Measurements from ENCODE around the gene IFT43. TPM values are rescaled to one million over a fixed set of nuclear protein-coding genes. Genes with fewer than 3 reads are reported as not detected.

Gene IFT43
- total RNA-seq, 1 experiment from 2014 or later = 18.6 TPM

DNA sequence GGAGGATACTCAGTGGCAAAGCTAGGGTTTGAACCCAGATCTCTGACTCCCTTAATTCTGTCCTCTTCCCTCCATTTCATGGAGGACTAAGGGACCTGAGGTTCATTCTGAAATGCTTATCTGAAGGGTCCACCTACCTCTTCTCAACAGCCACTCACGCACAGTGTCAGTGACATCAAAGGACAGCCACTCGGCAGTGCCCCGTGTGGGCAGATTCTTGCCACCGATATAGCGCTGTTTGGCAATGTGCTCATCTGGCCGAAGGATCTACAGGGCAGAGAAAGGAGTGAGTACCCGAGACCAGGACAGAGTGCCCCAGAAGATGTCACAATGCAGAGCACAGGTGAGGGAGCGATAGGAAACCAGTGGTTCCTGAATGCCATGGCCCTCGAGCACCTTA lies 14.6 kb upstream of the IFT43 start:
- no peaks in the 10 kb centered on the region for H3K36me3 Mint-ChIP-seq (ENCODE audit: insufficient read depth in 1 of 3, low read depth in 3 of 3)
- no peak overlapping the region for H2AFZ ChIP-seq (ENCODE audit: low read length)
- H3K4me1 ChIP-seq (ENCODE audit: insufficient read depth, low read length) = peaks cover 5% of the 10 kb centered on the region; the same call in 1 of the 2 replicates
- no peak overlapping the region for H3K9ac ChIP-seq (ENCODE audit: extremely low read depth, insufficient read length, low read length)
- no peak overlapping the region for H3K14ac ChIP-seq (ENCODE audit: insufficient read depth, low read length)
- H3K4me2 ChIP-seq (ENCODE audit: insufficient read depth, insufficient read length, low read length) = no peak overlapping the region
- no peak overlapping the region for H3K18ac ChIP-seq (ENCODE audit: insufficient read length, low read depth, low read length)
- H3T11ph ChIP-seq (ENCODE audit: low read length) = no peak overlapping the region
- H3K79me1 ChIP-seq (ENCODE audit: insufficient read depth, low read depth, low read length, poor library complexity, severe bottlenecking) = no peaks in the 10 kb centered on the region
- H3K27me3 Mint-ChIP-seq (ENCODE audit: low read depth) = no peaks in the 10 kb centered on the region
- H3K23me2 ChIP-seq (ENCODE audit: insufficient read length, low read depth, low read length, poor library complexity, severe bottlenecking) = no peaks in the 10 kb centered on the region
- no peak overlapping the region for H3K23ac ChIP-seq (ENCODE audit: insufficient read length, low read depth, low read length)
- no peak overlapping the region for H2BK20ac ChIP-seq (ENCODE audit: low read depth, low read length, poor library complexity, severe bottlenecking)
- WGBS (ENCODE audit: extremely low coverage, insufficient read length, low lambda C conversion rate) = no CpG with 5 or more reads among the region's 9 CpGs
- H3K9me3 ChIP-seq (ENCODE audit: control insufficient read depth, low read depth, low read length) = no peaks in the 10 kb centered on the region
- no peak overlapping the region for H2BK12ac ChIP-seq (ENCODE audit: insufficient read length, low read depth, low read length)
- H4K5ac ChIP-seq (ENCODE audit: insufficient read length, low read depth, low read length) = no peak overlapping the region
- no peak for DNase-seq
- no peak overlapping the region for H2BK120ac ChIP-seq (ENCODE audit: low read depth, low read length, poor library complexity, severe bottlenecking)
- no peak overlapping the region for H2AK5ac ChIP-seq (ENCODE audit: insufficient read length, low read length)
- no peaks in the 10 kb centered on the region for H4K20me1 ChIP-seq (ENCODE audit: control insufficient read depth, insufficient read depth, insufficient read length)
- H3K9me3 Mint-ChIP-seq = no peaks in the 10 kb centered on the region
- H2BK15ac ChIP-seq (ENCODE audit: low read depth, low read length) = no peak overlapping the region
- no peak overlapping the region for H3K4ac ChIP-seq (ENCODE audit: low read depth, low read length)
- H3K79me2 ChIP-seq (ENCODE audit: insufficient read depth, low read length) = no peaks in the 10 kb centered on the region
- peak; percentile 32; the same call in 1 of the 3 replicates for TF ChIP-seq CTCF (conservative IDR thresholded peaks at IDR 0.05)
- no peak overlapping the region for H4K8ac ChIP-seq (replicated peaks; ENCODE audit: insufficient read length, low read depth, low read length)
- H3K4me3 Mint-ChIP-seq = no peak overlapping the region
- H3K27me3 ChIP-seq (ENCODE audit: insufficient read depth, low read length) = no peaks in the 10 kb centered on the region
- H3K27ac Mint-ChIP-seq = no peak overlapping the region
- peaks cover 7 to 11% of the 10 kb centered on the region in 2 experiments for H3K4me1 Mint-ChIP-seq
- no peak overlapping the region for H4K91ac ChIP-seq (ENCODE audit: insufficient read length, low read depth, low read length)
- H3K27ac ChIP-seq (ENCODE audit: insufficient read length, low read depth, low read length) = no peak overlapping the region
- H3K56ac ChIP-seq (ENCODE audit: insufficient read length, low read depth, low read length) = no peak overlapping the region
- no peak overlapping the region for H2BK5ac ChIP-seq (ENCODE audit: insufficient read length, low read length)
